ENCODE results near the gene PPME1. TPM values are rescaled to one million over a fixed set of nuclear protein-coding genes. Genes with fewer than 3 reads are reported as not detected.

Gene PPME1
- polyA plus RNA-seq, 3 donors, result 5.2 to 12.2 (median 8.9) TPM

DNA sequence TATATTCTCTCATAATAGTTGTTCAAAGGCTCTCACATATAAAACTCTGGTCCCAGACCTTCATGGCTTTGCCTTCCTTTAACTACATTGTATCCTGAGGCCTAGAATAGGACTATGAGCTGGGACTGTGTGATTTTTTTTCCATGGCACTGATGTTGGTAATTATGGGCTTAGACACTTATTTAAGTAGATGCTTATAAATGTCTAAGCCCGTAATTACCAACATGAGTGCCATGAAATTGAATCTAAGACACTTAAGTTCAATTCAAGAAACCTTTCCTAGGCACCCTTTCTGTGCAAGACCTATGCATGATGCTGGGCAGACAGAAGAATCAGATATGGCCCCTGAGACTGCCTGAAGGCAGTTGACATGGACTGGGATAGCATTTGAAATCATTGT is 77.4 kb downstream of the PPME1 start:
- H3K36me3 ChIP-seq (replicated peaks in 1 of 2; ENCODE audit: control insufficient read depth in 1 of 2, insufficient read depth in 2 of 2, low read length in 2 of 2), result peaks cover 26 to 80% of the 10 kb centered on the region in 2 donors
- no peaks in the 10 kb centered on the region for H3K4me1 ChIP-seq (ENCODE audit: control insufficient read depth in 1 of 2, insufficient read depth in 2 of 2, low read length in 2 of 2)
- H4K20me1 ChIP-seq (ENCODE audit: insufficient read depth, low read length), result no peaks in the 10 kb centered on the region
- H3K27ac ChIP-seq (ENCODE audit: low read depth in 1 of 2, low read length in 2 of 2), result no peak overlapping the region
- no peak overlapping the region for H3K4me3 Mint-ChIP-seq
- H3K4me1 Mint-ChIP-seq, result no peaks in the 10 kb centered on the region
- H3K79me2 ChIP-seq (ENCODE audit: insufficient read depth, low read length), result no peaks in the 10 kb centered on the region
- no peak overlapping the region for H3K9ac ChIP-seq (ENCODE audit: insufficient read depth, low read length, poor library complexity, severe bottlenecking)
- H3K9me3 ChIP-seq (replicated peaks in 1 of 2; ENCODE audit: control insufficient read depth in 1 of 2, insufficient read depth in 1 of 2, low read length in 2 of 2), result no peaks in the 10 kb centered on the region
- no peak for DNase-seq
- WGBS (ENCODE audit: insufficient coverage), result no CpG with 5 or more reads among the region's 1 CpG
- no peaks in the 10 kb centered on the region for H3K27me3 ChIP-seq (ENCODE audit: control insufficient read depth in 2 of 2, insufficient read depth in 2 of 2, low read length in 2 of 2)
- no peaks in the 10 kb centered on the region for H3K9me3 Mint-ChIP-seq
- no peak overlapping the region for H2AFZ ChIP-seq (ENCODE audit: insufficient read depth, low read depth, low read length, poor library complexity, severe bottlenecking)
- peaks cover 53 to 57% of the 10 kb centered on the region in 2 donors for H3K36me3 Mint-ChIP-seq
- no peak overlapping the region for H3K27ac Mint-ChIP-seq
- TF ChIP-seq, protein P1, sequence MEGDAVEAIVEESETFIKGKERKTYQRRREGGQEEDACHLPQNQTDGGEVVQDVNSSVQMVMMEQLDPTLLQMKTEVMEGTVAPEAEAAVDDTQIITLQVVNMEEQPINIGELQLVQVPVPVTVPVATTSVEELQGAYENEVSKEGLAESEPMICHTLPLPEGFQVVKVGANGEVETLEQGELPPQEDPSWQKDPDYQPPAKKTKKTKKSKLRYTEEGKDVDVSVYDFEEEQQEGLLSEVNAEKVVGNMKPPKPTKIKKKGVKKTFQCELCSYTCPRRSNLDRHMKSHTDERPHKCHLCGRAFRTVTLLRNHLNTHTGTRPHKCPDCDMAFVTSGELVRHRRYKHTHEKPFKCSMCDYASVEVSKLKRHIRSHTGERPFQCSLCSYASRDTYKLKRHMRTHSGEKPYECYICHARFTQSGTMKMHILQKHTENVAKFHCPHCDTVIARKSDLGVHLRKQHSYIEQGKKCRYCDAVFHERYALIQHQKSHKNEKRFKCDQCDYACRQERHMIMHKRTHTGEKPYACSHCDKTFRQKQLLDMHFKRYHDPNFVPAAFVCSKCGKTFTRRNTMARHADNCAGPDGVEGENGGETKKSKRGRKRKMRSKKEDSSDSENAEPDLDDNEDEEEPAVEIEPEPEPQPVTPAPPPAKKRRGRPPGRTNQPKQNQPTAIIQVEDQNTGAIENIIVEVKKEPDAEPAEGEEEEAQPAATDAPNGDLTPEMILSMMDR (IDR thresholded peaks at IDR 0.05), result no peak
- H3K4me2 ChIP-seq (replicated peaks; ENCODE audit: extremely low read depth, low read length, poor library complexity, severe bottlenecking), result no peak overlapping the region
- no peaks in the 10 kb centered on the region for H3K27me3 Mint-ChIP-seq (ENCODE audit: low read depth in 3 of 3)
- intact Hi-C loops (cut with micrococcal nuclease), result no loop called here
- H3K4me3 ChIP-seq (replicated peaks in 1 of 3; ENCODE audit: low read depth in 2 of 3, low read length in 3 of 3), result no peak overlapping the region

DNA sequence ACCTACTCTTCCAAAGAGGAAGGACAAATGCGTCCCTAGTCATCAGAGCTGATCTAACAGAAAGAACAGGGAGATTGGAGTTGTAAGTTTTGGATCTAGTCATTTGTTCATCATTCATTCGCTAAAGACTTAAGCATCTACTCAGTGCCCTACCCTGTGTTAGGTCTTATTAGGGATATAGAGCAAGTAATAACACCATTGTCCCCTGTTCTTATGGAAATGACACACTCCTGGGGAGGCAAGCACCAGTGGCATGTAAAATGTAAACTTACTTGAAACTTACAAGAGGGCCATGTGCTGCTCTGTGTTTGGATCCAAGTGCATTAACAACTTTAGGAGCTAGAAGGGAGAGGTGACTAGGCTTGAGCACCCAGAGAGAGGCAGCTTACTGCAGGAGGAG is 78.4 kb downstream of the PPME1 start:
- Histone ChIP-seq H3K27ac (ENCODE audit: low read depth in 1 of 2, low read length in 2 of 2) (no peak overlapping the region), H3K4me3 (replicated peaks in 1 of 3; ENCODE audit: low read depth in 2 of 3, low read length in 3 of 3) (no peak overlapping the region), H2AFZ (ENCODE audit: insufficient read depth, low read depth, low read length, poor library complexity, severe bottlenecking) (no peak overlapping the region), H3K9me3 (replicated peaks in 1 of 2; ENCODE audit: control insufficient read depth in 1 of 2, insufficient read depth in 1 of 2, low read length in 2 of 2) (no peaks in the 10 kb centered on the region), H4K20me1 (ENCODE audit: insufficient read depth, low read length) (no peaks in the 10 kb centered on the region), H3K4me1 (ENCODE audit: control insufficient read depth in 1 of 2, insufficient read depth in 2 of 2, low read length in 2 of 2) (no peaks in the 10 kb centered on the region), H3K9ac (ENCODE audit: insufficient read depth, low read length, poor library complexity, severe bottlenecking) (no peak overlapping the region), H3K27me3 (ENCODE audit: control insufficient read depth in 2 of 2, insufficient read depth in 2 of 2, low read length in 2 of 2) (no peaks in the 10 kb centered on the region), H3K79me2 (ENCODE audit: insufficient read depth, low read length) (no peaks in the 10 kb centered on the region), H3K36me3 (replicated peaks in 1 of 2; ENCODE audit: control insufficient read depth in 1 of 2, insufficient read depth in 2 of 2, low read length in 2 of 2) (peaks cover 34 to 85% of the 10 kb centered on the region in 2 donors), H3K4me2 (replicated peaks; ENCODE audit: extremely low read depth, low read length, poor library complexity, severe bottlenecking) (no peak overlapping the region)
- no peak for DNase-seq
- Mint-ChIP-seq H3K4me3 (no peak overlapping the region), H3K27ac (peak overlapping the region in 1 of 7 donors; percentile 47), H3K36me3 (peaks cover 63 to 64% of the 10 kb centered on the region in 2 donors), H3K4me1 (no peaks in the 10 kb centered on the region), H3K9me3 (no peaks in the 10 kb centered on the region), H3K27me3 (ENCODE audit: low read depth in 3 of 3) (no peaks in the 10 kb centered on the region)
- no CpG with 5 or more reads among the region's 2 CpGs for WGBS (ENCODE audit: insufficient coverage)
- intact Hi-C loops (cut with micrococcal nuclease), result no loop called here
- TF ChIP-seq, protein P1 (IDR thresholded peaks at IDR 0.05), result no peak

Measured in CD14-positive monocyte (primary cell).